HepG2 (cell line): ENCODE data around the gene PRKCD. TPM values are rescaled to one million over a fixed set of nuclear protein-coding genes. Genes with fewer than 3 reads are reported as not detected.

Experiments
- CBX1 ChIP-seq: IDR thresholded peaks from one replicate; pipeline ENCODE4 v1.6.1; 2016; ENCODE audit warnings: antibody characterized with exemption, low read depth
- CEBPG ChIP-seq: IDR thresholded peaks from 2 replicates; pipeline ENCODE4 v1.6.1; 2016
- JUND ChIP-seq: sonication (generic); formaldehyde crosslinking; IDR thresholded peaks from 2 replicates; pipeline ENCODE4 v1.8.0; 2022; ENCODE audit warnings: mild to moderate bottlenecking, missing genetic modification reagents
- RAD51 ChIP-seq: fragments of 450-650 bp; IDR thresholded peaks from 2 replicates; pipeline ENCODE4 v1.6.1; 2016; ENCODE audit warnings: borderline replicate concordance
- SMAD3 ChIP-seq: sonication (generic); formaldehyde crosslinking; IDR thresholded peaks from 2 replicates; pipeline ENCODE4 v1.4.0; 2020; ENCODE audit warnings: missing genetic modification reagents
- SNAPC2 ChIP-seq: sonication (generic); formaldehyde crosslinking; IDR thresholded peaks from 2 replicates; pipeline ENCODE4 v1.8.1; 2022; ENCODE audit warnings: mild to moderate bottlenecking, missing genetic modification reagents
- ZBTB38 ChIP-seq: sonication (generic); formaldehyde crosslinking; IDR thresholded peaks from 2 replicates; pipeline ENCODE4 v1.5.1; 2020; ENCODE audit warnings: mild to moderate bottlenecking, missing genetic modification reagents
- ZC3H4 ChIP-seq: sonication (generic); formaldehyde crosslinking; IDR thresholded peaks from 2 replicates; pipeline ENCODE4 v1.4.0; 2020; ENCODE audit warnings: missing genetic modification reagents, borderline replicate concordance
- ZFP41 ChIP-seq: sonication (generic); formaldehyde crosslinking; IDR thresholded peaks from 2 replicates; pipeline ENCODE4 v1.4.0; 2020; ENCODE audit warnings: mild to moderate bottlenecking, missing genetic modification reagents, borderline replicate concordance
- ZNF17 ChIP-seq: sonication (generic); formaldehyde crosslinking; IDR thresholded peaks from 2 replicates; pipeline ENCODE4 v1.5.0; 2020; ENCODE audit warnings: mild to moderate bottlenecking, missing genetic modification reagents
- ZNF350 ChIP-seq: sonication (generic); formaldehyde crosslinking; IDR thresholded peaks from 2 replicates; pipeline ENCODE4 v1.4.0; 2020; ENCODE audit warnings: mild to moderate bottlenecking, low read depth, missing genetic modification reagents, borderline replicate concordance
- ZNF501 ChIP-seq: sonication (generic); formaldehyde crosslinking; IDR thresholded peaks from 2 replicates; pipeline ENCODE4 v1.5.1; 2020; ENCODE audit warnings: mild to moderate bottlenecking, moderate library complexity, missing genetic modification reagents
- ZNF615 ChIP-seq: sonication (generic); formaldehyde crosslinking; IDR thresholded peaks from 2 replicates; pipeline ENCODE4 v1.5.0; 2020; ENCODE audit warnings: mild to moderate bottlenecking, missing genetic modification reagents, borderline replicate concordance
- ZNF660 ChIP-seq: sonication (generic); formaldehyde crosslinking; IDR thresholded peaks from 2 replicates; pipeline ENCODE4 v1.5.1; 2020; ENCODE audit warnings: mild to moderate bottlenecking, low read depth, missing genetic modification reagents, borderline replicate concordance
- polyA plus RNA-seq, 8 experiments: library from polyadenylated mRNA; depleted of rRNA in 3 of 8; stranded (reverse) in 7 of 8; unstranded in 1 of 8; fragments of >200 nt; fragmentation: Illumina TruSeq in 4 of 8; extraction: Trizol in 4 of 8; gene quantifications; 2 replicates each; pipeline versions ENCODE4 v1.2.1 to v1.2.3, GENCODE V29; 2011 to 2016; ENCODE audit warnings: low read depth in 4 of 8, missing spikeins in 1 of 8, mixed read lengths in 1 of 8; ENCODE audit not compliant: insufficient read depth in 1 of 8
- total RNA-seq, 5 experiments: library from RNA; depleted of rRNA; stranded (reverse); fragments of >200 nt; fragmentation: Illumina TruSeq; extraction: Trizol; gene quantifications; 2 replicates each; pipeline ENCODE4 v1.2.3, GENCODE V29; 2016; ENCODE audit warnings: low read depth in 1 of 5
- TF ChIP-seq, protein P1 (sequence below): sonication (generic); formaldehyde crosslinking; conservative IDR thresholded peaks from 2 replicates; pipeline ENCODE4 v1.8.0; 2022; ENCODE audit warnings: mild to moderate bottlenecking, moderate library complexity, missing genetic modification reagents
- TF ChIP-seq, protein P2 (sequence below): sonication (generic); formaldehyde crosslinking; IDR thresholded peaks from 2 replicates; pipeline ENCODE4 v1.5.1; 2020; ENCODE audit warnings: missing genetic modification reagents, mild to moderate bottlenecking, borderline replicate concordance
- TF ChIP-seq, protein P3 (sequence below): IDR thresholded peaks from 2 replicates; pipeline ENCODE4 v1.6.1; 2016; ENCODE audit warnings: control low read depth
- TF ChIP-seq, protein P4 (sequence below): sonication (generic); formaldehyde crosslinking; IDR thresholded peaks from 2 replicates; pipeline ENCODE4 v1.4.0; 2020; ENCODE audit warnings: mild to moderate bottlenecking, low read depth, missing genetic modification reagents
- TF ChIP-seq, protein P5 (sequence below): sonication (generic); formaldehyde crosslinking; IDR thresholded peaks from 2 replicates; pipeline ENCODE4 v1.4.0; 2020; ENCODE audit warnings: missing genetic modification reagents, low read depth, mild to moderate bottlenecking, borderline replicate concordance
- TF ChIP-seq, protein P6 (sequence below): sonication (generic); formaldehyde crosslinking; IDR thresholded peaks from 2 replicates; pipeline ENCODE4 v1.4.0; 2020; ENCODE audit warnings: low read depth, mild to moderate bottlenecking, missing genetic modification reagents

Gene PRKCD
- total and polyA plus RNA-seq, 2 of the 13 experiments (the other 11 are each of a cell fraction or from before 2014, with no cell fraction given), result 1.6 to 40.7 TPM

DNA sequence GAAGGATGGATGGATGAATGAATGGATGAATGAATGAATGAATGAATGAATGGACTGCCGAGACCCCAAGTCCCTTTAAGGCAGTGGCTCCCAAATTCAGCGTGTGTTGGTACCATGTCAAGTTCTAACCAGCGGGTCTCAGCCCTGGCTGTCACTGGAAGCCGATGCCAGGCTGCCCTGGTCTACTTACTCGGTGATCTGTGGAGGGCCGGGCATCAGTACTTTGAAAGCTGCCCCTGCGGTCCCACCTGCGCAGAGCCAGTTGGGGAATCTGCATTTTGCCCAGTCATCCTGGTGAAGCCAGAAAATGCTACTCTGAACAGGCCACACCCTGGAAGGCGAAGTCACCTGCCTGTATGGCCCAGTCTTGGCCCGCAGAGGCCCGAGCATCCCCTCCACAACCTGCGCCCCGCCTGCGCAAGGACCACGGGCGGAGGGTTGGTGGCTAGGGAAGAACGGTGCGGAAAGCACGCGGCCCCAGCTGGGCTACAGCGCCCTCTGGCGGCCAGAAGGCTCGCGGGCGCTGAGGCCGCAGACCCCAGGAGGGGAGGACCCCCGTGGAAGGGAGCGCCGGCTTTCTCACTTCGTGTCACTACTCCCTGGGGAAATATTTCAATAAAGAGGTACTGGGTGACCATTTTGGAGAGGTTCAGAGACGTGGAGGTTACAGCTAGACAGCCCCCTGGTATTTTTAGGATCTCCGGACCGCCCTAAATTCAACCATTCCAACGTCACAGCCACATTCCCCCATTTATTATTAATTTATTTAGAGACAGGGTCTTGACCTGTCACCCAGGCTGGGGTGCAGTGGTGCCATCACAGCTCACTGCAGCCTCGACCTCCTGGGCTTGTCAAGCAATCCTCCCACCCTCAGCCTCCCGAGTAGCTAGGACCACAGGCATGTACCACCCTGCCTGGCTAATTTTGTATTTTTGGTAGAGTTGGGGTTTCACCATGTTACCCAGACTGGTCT, 34.9 kb downstream of the PRKCD start (continued):
- TF ChIP-seq ZNF660, result no peak
- TF ChIP-seq, protein P1, sequence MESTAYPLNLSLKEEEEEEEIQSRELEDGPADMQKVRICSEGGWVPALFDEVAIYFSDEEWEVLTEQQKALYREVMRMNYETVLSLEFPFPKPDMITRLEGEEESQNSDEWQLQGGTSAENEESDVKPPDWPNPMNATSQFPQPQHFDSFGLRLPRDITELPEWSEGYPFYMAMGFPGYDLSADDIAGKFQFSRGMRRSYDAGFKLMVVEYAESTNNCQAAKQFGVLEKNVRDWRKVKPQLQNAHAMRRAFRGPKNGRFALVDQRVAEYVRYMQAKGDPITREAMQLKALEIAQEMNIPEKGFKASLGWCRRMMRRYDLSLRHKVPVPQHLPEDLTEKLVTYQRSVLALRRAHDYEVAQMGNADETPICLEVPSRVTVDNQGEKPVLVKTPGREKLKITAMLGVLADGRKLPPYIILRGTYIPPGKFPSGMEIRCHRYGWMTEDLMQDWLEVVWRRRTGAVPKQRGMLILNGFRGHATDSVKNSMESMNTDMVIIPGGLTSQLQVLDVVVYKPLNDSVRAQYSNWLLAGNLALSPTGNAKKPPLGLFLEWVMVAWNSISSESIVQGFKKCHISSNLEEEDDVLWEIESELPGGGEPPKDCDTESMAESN (CRISPR knock-in tag), result no peak
- TF ChIP-seq, protein P2, sequence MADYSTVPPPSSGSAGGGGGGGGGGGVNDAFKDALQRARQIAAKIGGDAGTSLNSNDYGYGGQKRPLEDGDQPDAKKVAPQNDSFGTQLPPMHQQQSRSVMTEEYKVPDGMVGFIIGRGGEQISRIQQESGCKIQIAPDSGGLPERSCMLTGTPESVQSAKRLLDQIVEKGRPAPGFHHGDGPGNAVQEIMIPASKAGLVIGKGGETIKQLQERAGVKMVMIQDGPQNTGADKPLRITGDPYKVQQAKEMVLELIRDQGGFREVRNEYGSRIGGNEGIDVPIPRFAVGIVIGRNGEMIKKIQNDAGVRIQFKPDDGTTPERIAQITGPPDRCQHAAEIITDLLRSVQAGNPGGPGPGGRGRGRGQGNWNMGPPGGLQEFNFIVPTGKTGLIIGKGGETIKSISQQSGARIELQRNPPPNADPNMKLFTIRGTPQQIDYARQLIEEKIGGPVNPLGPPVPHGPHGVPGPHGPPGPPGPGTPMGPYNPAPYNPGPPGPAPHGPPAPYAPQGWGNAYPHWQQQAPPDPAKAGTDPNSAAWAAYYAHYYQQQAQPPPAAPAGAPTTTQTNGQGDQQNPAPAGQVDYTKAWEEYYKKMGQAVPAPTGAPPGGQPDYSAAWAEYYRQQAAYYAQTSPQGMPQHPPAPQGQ (CRISPR knock-in tag), result no peak
- TF ChIP-seq RAD51, result no peak
- TF ChIP-seq ZNF17, result no peak
- TF ChIP-seq SMAD3 (CRISPR knock-in tag), result no peak
- no peak for TF ChIP-seq CEBPG (CRISPR knock-in tag)
- TF ChIP-seq CBX1, result no peak
- TF ChIP-seq, protein P3, sequence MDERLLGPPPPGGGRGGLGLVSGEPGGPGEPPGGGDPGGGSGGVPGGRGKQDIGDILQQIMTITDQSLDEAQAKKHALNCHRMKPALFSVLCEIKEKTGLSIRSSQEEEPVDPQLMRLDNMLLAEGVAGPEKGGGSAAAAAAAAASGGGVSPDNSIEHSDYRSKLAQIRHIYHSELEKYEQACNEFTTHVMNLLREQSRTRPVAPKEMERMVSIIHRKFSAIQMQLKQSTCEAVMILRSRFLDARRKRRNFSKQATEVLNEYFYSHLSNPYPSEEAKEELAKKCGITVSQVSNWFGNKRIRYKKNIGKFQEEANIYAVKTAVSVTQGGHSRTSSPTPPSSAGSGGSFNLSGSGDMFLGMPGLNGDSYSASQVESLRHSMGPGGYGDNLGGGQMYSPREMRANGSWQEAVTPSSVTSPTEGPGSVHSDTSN, result no peak
- TF ChIP-seq, protein P4, sequence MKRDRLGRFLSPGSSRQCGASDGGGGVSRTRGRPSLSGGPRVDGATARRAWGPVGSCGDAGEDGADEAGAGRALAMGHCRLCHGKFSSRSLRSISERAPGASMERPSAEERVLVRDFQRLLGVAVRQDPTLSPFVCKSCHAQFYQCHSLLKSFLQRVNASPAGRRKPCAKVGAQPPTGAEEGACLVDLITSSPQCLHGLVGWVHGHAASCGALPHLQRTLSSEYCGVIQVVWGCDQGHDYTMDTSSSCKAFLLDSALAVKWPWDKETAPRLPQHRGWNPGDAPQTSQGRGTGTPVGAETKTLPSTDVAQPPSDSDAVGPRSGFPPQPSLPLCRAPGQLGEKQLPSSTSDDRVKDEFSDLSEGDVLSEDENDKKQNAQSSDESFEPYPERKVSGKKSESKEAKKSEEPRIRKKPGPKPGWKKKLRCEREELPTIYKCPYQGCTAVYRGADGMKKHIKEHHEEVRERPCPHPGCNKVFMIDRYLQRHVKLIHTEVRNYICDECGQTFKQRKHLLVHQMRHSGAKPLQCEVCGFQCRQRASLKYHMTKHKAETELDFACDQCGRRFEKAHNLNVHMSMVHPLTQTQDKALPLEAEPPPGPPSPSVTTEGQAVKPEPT (CRISPR knock-in tag), result no peak
- TF ChIP-seq, protein P5, sequence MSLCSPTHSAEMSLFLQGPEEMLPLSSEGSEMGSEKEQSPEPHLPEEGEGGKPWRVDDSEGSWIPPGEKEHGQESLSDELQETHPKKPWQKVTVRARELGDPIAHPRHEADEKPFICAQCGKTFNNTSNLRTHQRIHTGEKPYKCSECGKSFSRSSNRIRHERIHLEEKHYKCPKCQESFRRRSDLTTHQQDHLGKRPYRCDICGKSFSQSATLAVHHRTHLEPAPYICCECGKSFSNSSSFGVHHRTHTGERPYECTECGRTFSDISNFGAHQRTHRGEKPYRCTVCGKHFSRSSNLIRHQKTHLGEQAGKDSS (CRISPR knock-in tag), result 0 out of 2 replicates have a peak, but pooled peaks have one; percentile 36
- TF ChIP-seq ZC3H4 (CRISPR knock-in tag), result no peak
- TF ChIP-seq ZNF615 (CRISPR knock-in tag), result no peak
- TF ChIP-seq ZNF350, result no peak; the same call in 1 of the 2 replicates
- TF ChIP-seq SNAPC2 (CRISPR knock-in tag), result no peak
- no peak for TF ChIP-seq JUND (CRISPR knock-in tag)
- peak; percentile 71 for TF ChIP-seq ZNF501 (CRISPR knock-in tag)
- no peak for TF ChIP-seq ZFP41 (CRISPR knock-in tag)
- TF ChIP-seq, protein P6, sequence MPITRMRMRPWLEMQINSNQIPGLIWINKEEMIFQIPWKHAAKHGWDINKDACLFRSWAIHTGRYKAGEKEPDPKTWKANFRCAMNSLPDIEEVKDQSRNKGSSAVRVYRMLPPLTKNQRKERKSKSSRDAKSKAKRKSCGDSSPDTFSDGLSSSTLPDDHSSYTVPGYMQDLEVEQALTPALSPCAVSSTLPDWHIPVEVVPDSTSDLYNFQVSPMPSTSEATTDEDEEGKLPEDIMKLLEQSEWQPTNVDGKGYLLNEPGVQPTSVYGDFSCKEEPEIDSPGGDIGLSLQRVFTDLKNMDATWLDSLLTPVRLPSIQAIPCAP, result no peak
- TF ChIP-seq ZBTB38 (CRISPR knock-in tag), result 0 out of 2 replicates have a peak, but pooled peaks have one; percentile 39
